Kidney epithelial cell (primary cell): Measurements from ENCODE around the gene PYY. TPM values are rescaled to one million over a fixed set of nuclear protein-coding genes. Genes with fewer than 3 reads are reported as not detected.

Source experiments
- DNase-seq: peaks from one replicate; pipeline ENCODE4 v3.0.0-alpha.2; 2010; ENCODE audit warnings: low read depth
- H3K27me3 ChIP-seq: 2 replicates; pipeline ENCODE4 v1.6.0; 2011; ENCODE audit warnings: low read length; ENCODE audit not compliant: control insufficient read depth, insufficient read depth
- H3K36me3 ChIP-seq: 2 replicates; pipeline ENCODE4 v1.5.1; 2011; ENCODE audit warnings: low read length; ENCODE audit not compliant: control insufficient read depth, insufficient read depth
- H3K4me3 ChIP-seq: 2 replicates; pipeline ENCODE4 v1.5.1; 2011; ENCODE audit warnings: low read depth, mild to moderate bottlenecking, control low read depth, low read length
- total RNA-seq: library from RNA; depleted of rRNA; stranded (reverse); fragments of >200 nt; gene quantifications from 2 replicates; pipeline ENCODE4 v1.2.3, GENCODE V29; 2015
- TF ChIP-seq, protein P1 (sequence below): IDR thresholded peaks from 2 replicates; pipeline ENCODE4 v1.5.1; 2011; ENCODE audit warnings: mild to moderate bottlenecking, moderate library complexity, low read length, control low read depth, inconsistent platforms; ENCODE audit not compliant: insufficient read depth, poor library complexity, severe bottlenecking

The PYY gene
- 0.48 TPM in 1 of 2 replicates, not detected in the other for total RNA-seq

DNA sequence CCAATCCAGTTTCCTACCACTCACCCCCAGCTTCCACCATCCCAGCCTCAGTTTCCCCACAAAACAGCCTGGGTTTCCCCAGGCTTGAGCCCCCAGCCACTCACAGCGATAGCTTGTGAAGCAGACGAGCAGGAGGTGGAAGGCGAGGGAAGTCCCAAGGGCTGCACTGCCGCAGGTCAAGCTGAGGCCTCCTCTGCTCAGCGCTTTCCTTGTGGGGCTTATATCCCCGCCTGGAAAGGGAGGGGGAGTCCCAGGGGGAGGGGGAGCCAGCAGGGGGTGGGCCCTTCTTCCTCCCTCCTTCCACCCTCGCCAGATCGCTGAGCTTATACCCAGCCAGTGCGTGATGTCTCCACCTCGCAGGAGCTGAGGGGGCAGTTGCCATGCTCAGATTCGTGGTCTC lies at the start of gene PYY:
TSS of gene PYY (minus strand) at position 195 of the 400 bp plus-strand sequence. CDS start 457 bp downstream, outside the sequence.
- Histone ChIP-seq H3K27me3 (peaks cover 57% of the 10 kb centered on the region), H3K4me3 (no peak within 1 kb of the TSS), H3K36me3 (no peaks in the 10 kb centered on the region)
- DNase-seq, result no peak
- TF ChIP-seq, protein P1, sequence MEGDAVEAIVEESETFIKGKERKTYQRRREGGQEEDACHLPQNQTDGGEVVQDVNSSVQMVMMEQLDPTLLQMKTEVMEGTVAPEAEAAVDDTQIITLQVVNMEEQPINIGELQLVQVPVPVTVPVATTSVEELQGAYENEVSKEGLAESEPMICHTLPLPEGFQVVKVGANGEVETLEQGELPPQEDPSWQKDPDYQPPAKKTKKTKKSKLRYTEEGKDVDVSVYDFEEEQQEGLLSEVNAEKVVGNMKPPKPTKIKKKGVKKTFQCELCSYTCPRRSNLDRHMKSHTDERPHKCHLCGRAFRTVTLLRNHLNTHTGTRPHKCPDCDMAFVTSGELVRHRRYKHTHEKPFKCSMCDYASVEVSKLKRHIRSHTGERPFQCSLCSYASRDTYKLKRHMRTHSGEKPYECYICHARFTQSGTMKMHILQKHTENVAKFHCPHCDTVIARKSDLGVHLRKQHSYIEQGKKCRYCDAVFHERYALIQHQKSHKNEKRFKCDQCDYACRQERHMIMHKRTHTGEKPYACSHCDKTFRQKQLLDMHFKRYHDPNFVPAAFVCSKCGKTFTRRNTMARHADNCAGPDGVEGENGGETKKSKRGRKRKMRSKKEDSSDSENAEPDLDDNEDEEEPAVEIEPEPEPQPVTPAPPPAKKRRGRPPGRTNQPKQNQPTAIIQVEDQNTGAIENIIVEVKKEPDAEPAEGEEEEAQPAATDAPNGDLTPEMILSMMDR, result no peak

DNA sequence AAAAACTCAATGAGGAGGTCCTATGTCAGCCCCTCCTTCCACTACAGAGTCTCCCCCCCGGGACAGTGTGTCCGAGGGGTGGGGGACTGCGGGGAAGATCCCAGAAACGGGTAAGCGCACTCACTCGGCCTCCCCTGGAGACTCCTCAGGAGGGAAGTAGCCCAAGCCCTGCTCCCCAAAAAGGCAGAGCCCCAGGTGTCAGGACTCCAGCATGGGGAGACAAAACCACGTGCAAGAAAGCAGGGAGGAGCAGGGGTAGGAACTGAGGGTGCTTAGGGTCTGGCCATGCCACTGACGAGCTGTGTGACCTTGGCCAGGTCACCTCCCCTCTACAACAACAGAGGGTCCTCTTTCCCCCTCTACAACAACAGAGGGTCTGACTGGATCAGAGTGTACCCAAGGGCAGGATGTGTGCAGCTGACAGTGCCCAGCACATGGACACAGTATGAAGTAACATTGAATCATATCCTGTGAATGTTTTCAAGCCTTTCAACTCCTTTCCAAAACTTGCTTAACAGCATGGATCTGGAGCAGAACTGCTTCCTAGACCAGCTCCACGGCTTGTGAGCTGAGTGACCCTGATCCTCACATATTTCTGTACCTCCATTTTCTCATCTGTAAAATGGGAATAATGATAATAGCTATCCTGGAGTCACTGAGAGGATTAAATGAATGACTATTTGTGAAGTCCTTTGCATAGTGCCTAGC lies 48.6 kb upstream of the PYY start:
- Histone ChIP-seq H3K4me3 (no peak overlapping the region), H3K27me3 (no peaks in the 10 kb centered on the region), H3K36me3 (no peaks in the 10 kb centered on the region)
- TF ChIP-seq, protein P1, result no peak
- peak; percentile 29 for DNase-seq

DNA sequence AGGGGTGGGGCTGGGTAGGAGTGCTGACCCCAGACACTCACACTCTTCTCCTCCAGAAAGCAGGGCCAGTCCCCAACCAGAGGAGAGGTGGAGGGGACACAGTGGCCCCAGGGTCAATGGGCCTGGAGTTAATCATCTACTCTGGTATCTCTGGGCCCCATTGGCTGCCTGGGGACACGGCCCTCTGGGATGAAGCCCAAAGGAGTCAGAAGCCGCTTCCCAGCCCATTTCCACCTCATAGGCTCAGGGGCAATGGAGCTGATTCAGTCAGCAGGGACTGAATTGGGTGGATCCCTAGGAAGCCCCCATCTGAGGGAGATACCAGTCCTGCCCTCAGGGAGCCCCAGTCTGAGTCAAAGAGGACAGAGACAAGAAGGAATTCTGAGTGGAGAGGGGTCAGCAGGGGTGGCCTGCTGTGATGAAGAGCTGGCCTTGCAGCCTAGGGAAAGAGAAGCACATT lies 47.8 kb upstream of the PYY start:
- H3K36me3 ChIP-seq, result no peaks in the 10 kb centered on the region
- no peak for DNase-seq
- TF ChIP-seq, protein P1, result no peak

DNA sequence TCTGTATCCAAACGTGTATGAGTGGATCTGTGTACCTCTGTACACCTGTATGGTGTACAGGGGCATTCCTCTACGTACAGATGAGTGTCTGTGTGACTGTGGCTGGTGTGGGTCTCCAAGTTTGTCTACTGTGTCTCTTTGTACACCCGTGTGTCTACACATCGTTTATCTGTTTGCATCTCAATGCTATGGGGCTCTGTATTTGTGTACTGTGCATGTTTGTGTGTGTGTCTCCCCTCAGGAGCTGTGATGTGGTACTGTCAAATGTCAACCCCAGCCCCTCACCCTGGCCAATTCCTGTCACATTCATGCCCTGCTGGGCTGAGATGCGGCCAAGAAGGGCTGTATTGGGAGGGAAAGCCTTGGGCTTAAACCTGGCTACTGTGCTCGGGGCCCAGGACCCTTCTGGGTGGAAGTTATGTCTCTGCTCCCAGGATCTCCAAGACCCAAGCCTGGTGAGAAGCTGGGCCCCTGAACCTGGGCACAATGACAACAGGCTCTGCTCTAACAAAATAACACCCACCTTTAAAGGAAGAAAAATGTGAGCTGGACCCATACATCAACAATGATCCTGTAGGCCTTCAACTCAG lies 47.2 kb upstream of the PYY start:
- TF ChIP-seq, protein P1, result no peak
- no peaks in the 10 kb centered on the region for H3K36me3 ChIP-seq
- no peak for DNase-seq
- H3K4me3 ChIP-seq, result no peak overlapping the region
- no peaks in the 10 kb centered on the region for H3K27me3 ChIP-seq

More for the DNA sequence above, 47.8 kb upstream of the PYY start:
- no peaks in the 10 kb centered on the region for H3K27me3 ChIP-seq
- no peak overlapping the region for H3K4me3 ChIP-seq

DNA sequence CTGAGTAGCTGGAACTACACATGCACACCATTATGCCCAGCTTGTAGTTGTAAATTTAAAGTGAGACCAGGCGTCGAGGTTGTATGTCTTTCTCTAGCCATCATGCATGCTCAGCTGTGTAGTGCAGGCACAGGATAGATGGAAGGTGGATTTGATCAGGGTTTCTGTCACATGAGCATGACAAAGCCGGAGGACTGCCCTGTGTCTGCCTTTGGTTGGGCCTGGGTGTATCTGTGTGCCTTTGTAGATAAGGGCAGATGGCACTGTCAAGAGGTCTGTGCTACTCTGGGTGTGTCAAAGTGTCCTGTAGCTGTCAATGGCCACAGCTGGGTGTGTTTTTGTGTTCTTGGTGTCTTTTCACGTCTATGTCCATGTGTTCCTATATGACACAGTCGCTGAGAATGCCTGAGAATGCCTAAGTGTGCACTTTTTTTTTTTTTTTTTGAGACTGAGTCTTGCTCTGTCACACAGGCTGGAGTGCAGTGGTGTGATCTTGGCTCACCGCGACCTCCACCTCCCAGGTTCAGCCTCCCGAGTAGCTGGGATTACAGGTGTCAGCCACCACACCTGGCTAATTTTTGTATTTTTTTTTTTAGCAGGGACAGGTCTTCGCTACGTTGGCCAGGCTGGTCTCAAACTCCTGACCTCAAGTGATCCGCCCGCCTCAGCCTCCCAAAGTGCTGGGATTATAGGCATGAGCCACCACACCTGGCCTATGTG lies 46.6 kb upstream of the PYY start:
- TF ChIP-seq, protein P1, result no peak
- H3K27me3 ChIP-seq, result no peaks in the 10 kb centered on the region
- no peaks in the 10 kb centered on the region for H3K36me3 ChIP-seq
- no peak for DNase-seq
- no peak overlapping the region for H3K4me3 ChIP-seq
